ENCODE measurements around the gene DQX1.

Gene DQX1

GRCh38 chr2:74507926-74508520 is 18.0 kb downstream of the DQX1 start:
- no peak for DNase-seq

DNA sequence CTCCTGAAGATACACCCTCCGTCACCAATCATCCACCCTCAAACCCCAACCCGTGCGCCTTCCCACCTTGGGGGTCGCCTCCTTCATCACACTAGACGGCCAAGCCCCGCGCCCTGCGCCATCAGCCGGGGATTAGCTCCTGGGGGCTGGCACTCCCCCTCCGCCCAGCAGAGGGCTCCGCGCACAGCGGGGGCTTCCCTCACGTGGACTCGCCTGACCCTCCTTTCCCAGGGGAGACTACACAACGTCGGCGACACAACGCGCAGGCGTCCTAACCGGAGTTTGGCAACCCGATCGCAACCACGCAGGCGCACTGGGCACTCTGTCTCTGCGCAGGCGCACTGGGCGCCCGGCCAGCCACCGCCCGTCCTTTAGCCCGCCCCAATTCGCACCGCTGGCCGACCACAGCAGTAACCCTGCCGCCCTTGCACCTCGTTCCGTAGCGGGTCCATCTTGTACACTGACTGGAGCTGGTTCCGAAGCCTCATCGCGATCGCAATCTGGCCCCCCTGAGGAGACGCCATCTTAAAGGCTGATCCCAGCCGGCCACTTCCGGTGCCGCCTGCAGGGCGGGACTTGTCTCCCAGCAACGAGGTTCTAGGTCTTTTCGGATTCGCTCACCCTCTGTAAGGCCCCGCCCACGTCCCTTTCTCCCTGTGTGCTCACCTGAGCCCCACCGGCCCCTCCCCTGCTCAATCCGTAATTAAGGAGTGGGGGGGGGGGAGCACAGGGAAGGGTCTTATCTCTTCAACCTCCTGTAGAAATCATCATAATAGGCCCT is 18.7 kb downstream of the DQX1 start, which contains the start of gene PCGF1:
PCGF1 (minus strand) TSS at position 551 of the 781 bp plus-strand sequence; CDS start at position 524, 27 bp downstream.
- DNase-seq, result peak; percentile 90

- no peak for DNase-seq
Observed at GRCh38 chr2:74505448-74506246, 20.4 kb downstream of the DQX1 start.

DNA sequence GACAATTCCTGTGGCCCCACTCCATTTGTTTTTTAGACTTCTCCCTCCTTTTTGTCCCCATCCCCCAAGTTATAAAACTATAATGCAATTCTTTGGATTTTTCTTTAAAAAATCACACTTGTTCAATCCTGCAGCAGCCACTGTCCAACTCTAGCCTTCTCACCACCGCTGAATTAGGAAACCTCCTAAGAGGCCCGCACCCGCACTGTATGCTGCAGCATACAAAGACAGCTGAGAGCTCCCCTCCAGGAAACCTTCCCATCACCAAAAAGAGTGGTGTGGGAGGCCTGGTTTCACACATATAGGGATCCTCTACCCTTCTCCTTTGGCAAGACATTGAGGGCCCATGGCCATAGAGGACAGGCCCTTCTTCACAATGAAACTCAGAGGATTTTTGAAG is 21.4 kb downstream of the DQX1 start:
- no peak for DNase-seq

DNA sequence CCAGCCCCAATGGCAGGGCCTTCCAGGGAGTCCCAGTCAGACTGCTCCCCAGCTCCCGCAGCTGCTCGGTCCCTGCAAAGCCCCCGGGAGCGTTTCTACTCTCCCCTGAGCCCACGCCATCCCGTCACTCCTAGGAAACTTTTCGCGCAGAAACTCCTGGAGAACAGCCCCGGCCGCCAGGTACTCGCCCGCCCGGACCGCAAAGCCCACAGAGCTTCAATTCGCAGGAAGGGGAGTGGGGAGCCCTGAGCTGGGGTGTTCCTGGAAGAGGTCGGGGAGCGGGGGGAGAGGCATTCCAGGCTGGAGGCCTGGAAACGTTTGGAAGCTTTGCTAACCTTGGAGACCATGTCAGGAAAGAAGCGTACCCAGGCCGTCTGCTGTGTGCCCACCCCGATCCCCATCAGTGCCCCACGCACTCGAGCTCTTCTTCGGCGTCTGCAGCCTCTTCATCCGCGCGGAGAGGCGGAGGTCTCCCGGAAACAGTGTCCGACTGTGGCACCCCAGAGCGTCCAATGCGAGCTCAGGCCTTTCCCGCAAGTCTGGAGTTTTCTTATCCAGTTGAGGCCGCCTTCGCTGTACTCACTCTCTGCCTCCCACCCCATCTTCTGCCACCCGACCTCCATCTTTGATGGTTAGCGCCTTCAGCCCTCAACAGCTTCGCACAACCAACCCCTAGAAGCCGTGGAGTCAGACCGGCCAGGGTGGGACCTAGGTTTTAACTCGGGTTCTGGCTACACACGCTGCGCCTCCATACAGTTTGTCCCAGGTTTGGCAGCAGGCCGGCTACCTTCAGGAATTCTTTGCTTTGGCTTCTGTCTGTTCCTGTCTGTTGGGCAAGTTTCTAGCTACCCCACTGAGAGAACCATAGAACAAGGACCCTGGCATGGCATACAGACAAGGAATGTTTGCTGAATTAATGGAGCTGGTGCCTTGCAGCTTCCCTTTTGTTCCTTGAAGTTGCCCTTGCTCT is 22.2 kb downstream of the DQX1 start:
- DNase-seq, result no peak

GRCh38 chr2:74502720-74503505 is 23.1 kb downstream of the DQX1 start:
- peak; percentile 18 for DNase-seq

DNA sequence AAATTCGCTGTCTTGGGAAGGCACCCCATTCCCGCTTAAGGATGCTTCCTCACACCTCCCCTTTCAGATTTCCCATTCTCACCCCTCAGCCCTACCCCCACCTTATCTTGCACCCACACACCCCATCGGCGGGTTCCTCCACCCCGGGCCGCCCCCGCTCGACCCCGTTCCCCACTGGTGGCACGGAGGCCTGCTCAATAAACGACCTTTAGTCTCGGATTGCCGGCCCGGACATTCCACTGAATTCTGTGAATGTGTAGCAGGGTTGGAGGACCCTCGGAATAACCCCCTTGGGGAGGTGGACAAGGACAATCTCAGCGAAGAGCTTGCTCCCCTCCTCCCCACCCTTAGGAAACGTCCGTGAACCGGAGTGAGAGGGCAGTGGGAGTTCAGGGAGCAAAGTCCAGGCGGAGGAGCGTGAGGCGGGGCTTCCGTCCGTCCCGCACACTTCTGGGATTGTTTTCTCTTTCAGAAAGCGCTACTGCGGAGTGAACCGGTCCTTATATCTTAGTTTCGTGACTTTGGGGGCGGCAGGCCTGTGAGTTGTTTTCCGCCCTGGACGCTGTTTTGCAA is 23.8 kb downstream of the DQX1 start:
- no peak for DNase-seq

DNA sequence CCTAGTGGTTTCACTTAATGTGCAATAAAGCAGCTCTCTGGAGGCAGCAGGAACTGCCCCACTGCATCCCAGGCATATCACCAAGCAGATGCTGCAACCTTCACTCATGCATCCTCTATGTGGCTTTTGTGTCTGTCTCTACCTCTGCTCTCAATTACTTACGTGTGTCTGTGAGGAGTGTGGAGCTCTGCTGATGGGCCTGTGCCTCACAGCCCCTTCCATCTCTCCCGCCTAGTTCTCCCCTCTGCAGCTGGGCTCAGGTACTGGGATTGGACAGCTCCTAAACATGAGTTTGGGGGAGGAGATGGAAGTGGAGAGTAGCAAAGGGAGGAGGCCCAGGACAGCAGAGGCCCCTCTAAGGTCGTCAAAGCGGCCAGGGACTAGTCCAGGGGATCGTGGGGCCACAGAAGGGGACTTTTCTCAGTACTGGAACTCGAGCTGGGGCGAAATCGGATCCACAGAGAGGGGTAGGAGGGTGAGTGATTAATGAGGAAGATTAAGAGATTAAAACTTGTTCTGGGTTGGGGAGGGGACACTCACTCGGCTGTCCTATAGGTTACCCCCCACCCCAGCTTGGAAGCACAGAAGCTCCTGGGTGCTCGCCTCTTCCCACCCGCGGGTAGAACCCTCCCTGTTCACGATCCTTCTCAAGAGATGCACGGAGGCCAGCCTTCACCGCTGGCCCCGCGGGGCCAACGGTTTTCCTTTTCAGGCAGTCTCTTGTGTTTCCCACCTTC is 24.5 kb downstream of the DQX1 start:
- no peak for DNase-seq

DNA sequence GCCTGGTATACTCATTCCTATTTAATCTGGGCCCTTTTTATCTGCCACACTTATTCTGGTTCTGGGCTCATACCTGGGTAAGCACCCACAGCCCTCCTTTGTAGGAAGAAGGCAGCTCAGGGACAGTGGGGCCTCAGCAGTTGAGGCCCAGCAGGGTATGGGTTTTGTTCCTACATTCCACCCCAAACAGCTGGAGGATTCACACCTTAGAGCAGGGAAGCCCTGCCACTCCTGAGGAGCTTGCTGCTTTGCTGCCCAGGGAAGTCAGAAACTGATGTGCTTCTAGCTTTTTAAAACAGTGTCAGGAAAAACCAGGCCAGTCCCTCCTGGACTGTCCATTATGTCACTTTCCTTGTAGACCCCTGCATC is 25.5 kb downstream of the DQX1 start:
- DNase-seq, result no peak

DNA sequence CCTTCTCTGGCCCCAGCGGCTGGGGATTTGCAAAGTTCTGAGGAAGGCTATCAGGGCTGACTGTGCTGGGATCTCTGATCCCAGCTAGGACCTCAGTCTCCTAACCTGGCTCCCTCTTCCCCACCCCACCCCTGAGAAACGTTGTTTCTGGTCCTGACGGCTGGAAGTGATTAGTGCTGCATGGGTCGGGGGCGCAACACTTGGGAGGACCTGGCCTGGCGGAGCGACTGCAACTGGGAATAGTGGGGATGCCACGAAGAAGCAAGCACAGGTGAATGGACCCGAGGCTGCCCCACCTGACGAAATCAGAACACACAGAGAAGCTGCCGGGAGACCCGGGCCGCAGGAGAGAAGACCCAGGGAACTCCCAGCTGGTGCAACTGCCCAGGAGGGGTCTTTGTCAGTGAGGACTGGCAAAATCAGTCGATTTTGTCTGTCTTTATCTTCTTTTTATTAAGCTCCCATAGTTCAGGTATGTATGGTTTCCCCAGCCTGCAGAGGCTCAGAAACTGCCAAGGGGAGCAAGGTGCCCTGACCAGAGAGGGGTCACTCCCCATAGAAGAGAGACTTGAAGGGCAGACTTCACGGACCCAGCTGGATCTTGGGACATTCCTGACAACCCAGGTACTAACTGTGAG is 26.0 kb downstream of the DQX1 start:
- DNase-seq, result no peak

DNA sequence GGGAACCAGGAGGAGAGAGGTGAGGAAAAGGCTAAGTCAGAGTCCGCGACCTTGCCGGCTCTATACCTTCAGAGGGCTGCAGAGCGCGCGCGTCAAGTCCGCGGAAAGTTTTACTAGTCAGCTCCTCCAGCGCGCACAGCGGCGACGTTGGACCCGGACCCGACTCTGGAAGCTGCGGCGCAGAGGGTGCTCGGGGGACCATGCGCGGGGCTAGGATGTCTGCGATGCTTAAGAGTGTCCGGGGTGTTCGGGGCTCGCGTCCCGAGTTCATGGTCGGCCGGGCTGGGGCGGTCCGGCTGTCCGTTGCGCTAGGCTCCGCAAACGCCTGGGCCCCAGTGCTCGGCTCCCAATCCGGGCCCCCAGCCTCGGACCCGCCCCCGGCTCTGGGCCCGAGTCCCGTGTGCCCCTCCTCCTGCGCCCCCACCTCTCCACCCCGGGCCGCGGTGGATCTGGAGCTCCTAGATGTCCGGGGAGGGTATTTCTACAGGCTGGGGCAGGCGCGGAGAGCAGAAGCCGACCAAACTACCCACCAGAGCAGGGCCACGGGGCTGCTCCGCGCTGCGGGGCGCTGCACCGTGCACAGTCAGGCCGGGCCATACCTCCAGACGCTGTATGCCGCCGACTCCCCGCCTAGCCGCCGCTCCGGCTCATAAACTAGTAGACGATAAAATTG is 26.6 kb downstream of the DQX1 start, which contains the start of gene LBX2:
LBX2 (minus strand) TSS at position 337 of the 673 bp plus-strand sequence; CDS start at position 271, 66 bp downstream.
- DNase-seq, result no peak

GRCh38 chr2:74498500-74499266 is 27.3 kb downstream of the DQX1 start:
- DNase-seq, result no peak

GRCh38 chr2:74497777-74498499 is 28.1 kb downstream of the DQX1 start:
- no peak for DNase-seq

GRCh38 chr2:74496997-74497776 is 28.8 kb downstream of the DQX1 start:
- no peak for DNase-seq

DNA sequence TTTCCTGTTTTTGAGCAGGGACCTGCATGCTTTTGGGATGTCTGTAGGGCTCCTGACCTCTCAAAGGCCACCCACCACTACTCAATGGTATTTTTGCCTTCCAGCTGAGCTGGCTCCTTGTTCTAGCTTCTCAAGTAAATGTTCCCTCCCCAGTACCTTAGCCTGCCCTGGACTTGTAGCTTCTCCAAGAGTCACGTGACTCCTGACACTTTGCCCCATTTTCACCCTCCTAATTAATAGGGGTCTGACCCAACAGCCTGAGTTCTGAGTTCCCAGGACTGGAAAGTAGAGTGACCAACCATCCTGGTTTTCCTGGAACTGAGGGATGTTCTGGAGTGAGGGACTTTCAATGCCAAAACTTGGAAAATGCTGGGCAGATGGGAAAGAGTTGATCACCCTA is 30.6 kb downstream of the DQX1 start:
- no peak for DNase-seq

DNA sequence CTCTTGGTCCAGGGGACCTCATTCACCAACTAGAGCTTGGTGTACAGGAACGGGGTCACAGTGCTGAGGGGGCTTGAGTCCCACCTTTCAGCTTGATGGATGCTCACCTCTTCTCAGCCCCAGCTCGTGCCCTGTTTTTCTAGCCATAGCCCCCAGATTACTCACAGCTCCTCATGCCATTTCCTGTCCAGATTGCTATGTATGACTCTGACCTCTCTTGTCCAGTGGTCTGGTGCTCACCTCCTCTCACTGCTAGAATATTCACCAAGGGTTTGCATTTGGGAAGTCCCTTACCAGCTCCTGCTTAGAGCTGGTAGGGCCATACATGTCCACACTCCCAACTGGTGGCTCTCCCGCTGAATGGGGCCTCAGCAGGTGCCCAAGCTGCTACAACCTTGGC is 32.5 kb downstream of the DQX1 start:
- DNase-seq, result no peak

All from activated gamma-delta T cell (primary cell).